ENCODE data around the gene NPHP4. TPM values are rescaled to one million over a fixed set of nuclear protein-coding genes. Genes with fewer than 3 reads are reported as not detected.
A peak's percentile ranks its signal among the peaks of the same experiment; 100 is the strongest.

NPHP4 gene
- total RNA-seq, 4 donors from 2014 or later = 9.2 to 35.5 (median 18.3) TPM

- Histone ChIP-seq H3K4me3 (no peak overlapping the region), H3K9me3 (no peaks in the 10 kb centered on the region), H3K4me1 (peaks cover 0 to 22% (median 13%) of the 10 kb centered on the region in 4 donors), H3K27ac (no peak overlapping the region), H3K27me3 (no peaks in the 10 kb centered on the region), H3K36me3 (no peaks in the 10 kb centered on the region)
- DNase-seq = no peak
- TF ChIP-seq POLR2A (IDR thresholded peaks at IDR 0.05) = no peak
These were observed 3.8 kb upstream of the NPHP4 start for GRCh38 chr1:5995871-5996630.

- H3K27me3 ChIP-seq = no peaks in the 10 kb centered on the region
- DNase-seq = peak in 2 of 3 donors; percentile 64 to 74
- peak overlapping the region in 1 of 4 donors; percentile 96 for H3K27ac ChIP-seq
- H3K9me3 ChIP-seq = no peaks in the 10 kb centered on the region
- TF ChIP-seq POLR2A (IDR thresholded peaks at IDR 0.05) (no peak), CTCF (IDR thresholded peaks at IDR 0.05) (no peak)
- H3K4me1 ChIP-seq = peaks cover 0 to 26% (median 13%) of the 10 kb centered on the region in 4 donors
- peak overlapping the region in 2 of 4 donors; percentile 79 to 87 for H3K4me3 ChIP-seq
- H3K36me3 ChIP-seq = no peaks in the 10 kb centered on the region
These were observed 2.7 kb upstream of the NPHP4 start for GRCh38 chr1:5994713-5995621.

GRCh38 chr1:5993556-5994491 is 1.6 kb upstream of the NPHP4 start:
- Histone ChIP-seq H3K36me3 (no peaks in the 10 kb centered on the region), H3K4me3 (peak overlapping the region; percentile 66 to 87 (median 76)), H3K9me3 (no peaks in the 10 kb centered on the region), H3K4me1 (peaks cover 0 to 26% (median 13%) of the 10 kb centered on the region in 4 donors), H3K27me3 (no peaks in the 10 kb centered on the region), H3K27ac (peak overlapping the region in 1 of 4 donors; percentile 96)
- TF ChIP-seq CTCF (IDR thresholded peaks at IDR 0.05) = no peak
- no peak for TF ChIP-seq POLR2A (IDR thresholded peaks at IDR 0.05)
- DNase-seq = peak in 1 of 3 donors; percentile 28

- no peak for TF ChIP-seq CTCF (IDR thresholded peaks at IDR 0.05)
- peak in 1 of 2 donors; percentile 3 for TF ChIP-seq POLR2A (IDR thresholded peaks at IDR 0.05)
- peak overlapping the region; percentile 59 to 96 (median 80) for H3K27ac ChIP-seq
These were observed 760 bp upstream of the NPHP4 start for GRCh38 chr1:5992814-5993555.

GRCh38 chr1:5991381-5992025 is 722 bp downstream of the NPHP4 start:
- Histone ChIP-seq H3K36me3 (no peaks in the 10 kb centered on the region), H3K27me3 (no peaks in the 10 kb centered on the region), H3K4me1 (peaks cover 0 to 26% (median 13%) of the 10 kb centered on the region in 4 donors), H3K4me3 (peak overlapping the region; percentile 66 to 87 (median 76)), H3K9me3 (no peaks in the 10 kb centered on the region), H3K27ac (peak overlapping the region; percentile 78 to 96 (median 88))
- TF ChIP-seq CTCF (IDR thresholded peaks at IDR 0.05) (no peak), POLR2A (IDR thresholded peaks at IDR 0.05) (no peak)
- peak; percentile 38 to 71 (median 59) for DNase-seq

More at GRCh38 chr1:5992814-5993555, 760 bp upstream of the NPHP4 start:
- H3K4me1 ChIP-seq = peaks cover 0 to 26% (median 13%) of the 10 kb centered on the region in 4 donors
- DNase-seq = peak in 1 of 3 donors; percentile 30
- no peaks in the 10 kb centered on the region for H3K9me3 ChIP-seq
- no peaks in the 10 kb centered on the region for H3K36me3 ChIP-seq
- H3K4me3 ChIP-seq = peak overlapping the region; percentile 66 to 87 (median 76)
- no peaks in the 10 kb centered on the region for H3K27me3 ChIP-seq
